ENCODE results near the gene DMBX1.

GRCh38 chr1:46530791-46531409 lies 41.3 kb downstream of the DMBX1 start:
- TF ChIP-seq NFIB (CRISPR knock-in tag; IDR thresholded peaks at IDR 0.05; ENCODE audit: borderline replicate concordance) (no peak), POLR2AphosphoS5 (IDR thresholded peaks at IDR 0.05; ENCODE audit: low read depth, low read length) (no peak), SP2 (CRISPR knock-in tag; IDR thresholded peaks at IDR 0.05) (no peak), ZNF629 (CRISPR knock-in tag; conservative IDR thresholded peaks at IDR 0.05) (no peak), MAX (IDR thresholded peaks at IDR 0.05) (no peak), ZZZ3 (CRISPR knock-in tag; IDR thresholded peaks at IDR 0.05; ENCODE audit: borderline replicate concordance) (no peak), ZNF704 (CRISPR knock-in tag; IDR thresholded peaks at IDR 0.05; ENCODE audit: borderline replicate concordance) (no peak), U2AF1 (optimal IDR thresholded peaks at IDR 0.05; ENCODE audit: low read depth, low read length) (no peak), NPAS2 (CRISPR knock-in tag; IDR thresholded peaks at IDR 0.05; ENCODE audit: borderline replicate concordance) (no peak), ZNF335 (CRISPR knock-in tag; IDR thresholded peaks at IDR 0.05) (no peak), SUZ12 (IDR thresholded peaks at IDR 0.05; ENCODE audit: low read depth, low read length) (no peak), CREB3 (CRISPR knock-in tag; IDR thresholded peaks at IDR 0.05) (no peak), CTCF (CRISPR knock-in tag; IDR thresholded peaks at IDR 0.05) (peak; percentile 16)
